C4-2B (cell line): ENCODE results near the gene NF2.

Source experiments
- H3K27ac ChIP-seq: fragments of 450-650 bp; 2 replicates; pipeline ENCODE4 v1.5.1; 2017
- CTCF ChIP-seq: fragments of 450-650 bp; conservative IDR thresholded peaks from 2 replicates; pipeline ENCODE4 v1.5.1; 2017; ENCODE audit warnings: mild to moderate bottlenecking
- ZFX ChIP-seq: fragments of 450-650 bp; IDR thresholded peaks from 2 replicates; pipeline ENCODE4 v1.6.1; 2017

NF2 gene

GRCh38 chr22:29713156-29713727, 109.8 kb downstream of the NF2 start:
- TF ChIP-seq ZFX (no peak), CTCF (no peak)
- H3K27ac ChIP-seq = no peak overlapping the region

- TF ChIP-seq CTCF (no peak), ZFX (no peak)
- H3K27ac ChIP-seq = no peak overlapping the region
Measured at GRCh38 chr22:29715240-29715639, 111.8 kb downstream of the NF2 start.

GRCh38 chr22:29715705-29716104, 112.3 kb downstream of the NF2 start:
- no peak overlapping the region for H3K27ac ChIP-seq
- TF ChIP-seq CTCF = no peak
- no peak for TF ChIP-seq ZFX

- TF ChIP-seq ZFX (no peak), CTCF (no peak)
- no peak overlapping the region for H3K27ac ChIP-seq
Measured at GRCh38 chr22:29716814-29717545, 113.5 kb downstream of the NF2 start.

GRCh38 chr22:29717789-29718188, 114.4 kb downstream of the NF2 start:
- TF ChIP-seq ZFX = no peak
- H3K27ac ChIP-seq = no peak overlapping the region

- TF ChIP-seq ZFX (no peak), CTCF (no peak)
- no peak overlapping the region for H3K27ac ChIP-seq
Measured at GRCh38 chr22:29718949-29719898, 115.8 kb downstream of the NF2 start.

GRCh38 chr22:29719899-29720645, 116.6 kb downstream of the NF2 start, which contains the start of gene CABP7:
TSS of gene CABP7 (plus strand) at chr22:29720003. CDS start at chr22:29720425, 422 bp downstream.
- H3K27ac ChIP-seq = no peak within 1 kb of the TSS
- TF ChIP-seq ZFX (no peak), CTCF (no peak)
